Activated naive CD4-positive, alpha-beta T cell treated with Interleukin-2 at 50 U/mL for 16 hours (primary cell): ENCODE data around the gene RPS6KA4.

Source experiments
- DNase-seq: peaks from one replicate; pipeline ENCODE4 v3.0.0-alpha.2; 2020

The RPS6KA4 gene

GRCh38 chr11:64327993-64328392, 31.0 kb upstream of the RPS6KA4 start:
- DNase-seq: no peak

- DNase-seq: no peak
These were observed 28.1 kb upstream of the RPS6KA4 start for GRCh38 chr11:64330888-64331287.

- DNase-seq: peak; percentile 74
These were observed 27.2 kb upstream of the RPS6KA4 start for GRCh38 chr11:64331569-64332371.

DNA sequence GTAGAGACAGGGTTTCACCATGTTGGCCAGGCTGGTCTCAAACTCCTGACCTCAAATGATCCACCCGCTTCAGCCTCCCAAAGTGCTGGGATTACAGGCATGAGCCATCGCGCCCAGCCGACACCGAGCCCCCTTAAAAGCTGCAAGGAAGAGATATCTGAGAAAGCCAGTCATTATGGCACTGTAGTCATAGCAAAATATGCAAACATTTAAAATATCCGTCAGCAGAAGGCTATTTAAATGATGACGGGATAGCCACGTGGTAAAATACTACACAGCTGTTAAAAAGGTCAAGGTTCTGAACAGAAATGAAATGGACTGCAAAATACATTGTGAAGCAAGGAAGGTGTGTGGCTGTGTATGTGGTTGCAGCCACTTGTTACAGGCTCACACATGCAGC, 25.4 kb upstream of the RPS6KA4 start:
- no peak for DNase-seq

- DNase-seq: no peak
These were observed 23.9 kb upstream of the RPS6KA4 start for GRCh38 chr11:64334764-64335735.

DNA sequence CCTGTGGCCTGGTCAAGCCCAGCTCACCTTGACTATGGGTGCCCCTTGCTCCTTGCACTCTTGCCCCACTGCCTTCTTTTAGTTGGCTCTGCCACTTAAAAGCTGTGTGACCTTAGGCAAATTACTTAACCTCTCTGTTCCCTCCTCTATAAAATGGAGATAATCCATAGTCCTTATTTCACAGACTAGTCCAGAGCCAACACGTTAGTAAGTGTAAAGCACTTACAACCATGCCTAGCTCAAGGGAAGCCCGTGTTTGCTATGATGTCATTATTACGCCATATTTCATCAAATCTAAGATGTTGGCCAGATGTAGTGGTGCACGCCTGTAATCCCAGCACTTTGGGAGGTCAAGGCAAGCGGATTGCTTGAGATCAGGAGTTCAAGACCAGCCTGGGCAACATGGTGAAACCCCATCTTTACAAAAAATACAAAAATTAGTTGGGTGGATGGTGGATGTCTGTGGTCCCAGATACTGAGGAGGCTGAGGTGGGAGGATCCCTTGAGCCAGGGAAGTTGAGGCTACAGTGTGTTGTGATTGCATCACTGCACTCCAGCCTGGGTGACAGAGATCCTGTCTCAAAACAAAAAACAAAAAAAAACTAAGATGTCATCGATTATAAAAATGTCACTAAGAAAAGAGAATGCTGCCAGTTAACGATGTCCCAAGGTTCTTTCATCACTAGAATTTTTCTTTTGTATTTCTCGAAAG, 21.3 kb upstream of the RPS6KA4 start:
- no peak for DNase-seq

GRCh38 chr11:64338716-64339115, 20.2 kb upstream of the RPS6KA4 start:
- no peak for DNase-seq

GRCh38 chr11:64339286-64339685, 19.7 kb upstream of the RPS6KA4 start:
- DNase-seq: no peak

DNA sequence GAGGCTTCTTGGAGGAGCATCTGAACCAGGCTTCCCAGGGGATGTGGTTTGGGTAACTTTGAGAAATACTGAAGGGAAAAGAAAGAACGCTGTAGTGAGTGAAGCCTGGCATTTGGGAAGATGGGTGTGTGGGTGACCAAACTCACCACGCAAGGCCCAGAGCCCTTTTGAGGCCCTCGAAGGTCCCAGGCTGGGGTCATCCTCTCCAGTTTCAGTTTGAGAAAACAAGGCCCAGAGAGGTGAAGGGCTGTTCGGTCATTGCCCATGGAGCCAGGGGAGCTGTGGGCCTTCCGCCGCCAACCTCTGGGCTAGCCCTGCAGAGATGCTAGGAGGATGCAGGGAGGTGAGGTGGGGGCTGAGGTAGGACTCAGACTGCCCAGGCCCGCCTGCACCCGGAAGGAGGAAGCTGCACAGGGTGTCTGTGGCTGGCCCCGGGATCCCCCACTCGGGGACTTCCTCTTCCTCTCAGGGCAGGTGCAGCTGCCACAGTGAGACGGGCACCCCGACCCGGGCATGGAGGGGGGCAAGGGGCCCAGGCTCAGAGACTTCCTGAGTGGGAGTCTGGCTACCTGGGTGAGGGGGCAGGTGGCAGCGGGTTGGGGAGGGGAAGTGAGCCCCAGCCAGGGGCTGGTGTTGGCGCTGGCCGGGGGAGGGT, 19.1 kb upstream of the RPS6KA4 start, which contains the start of gene CCDC88B:
Gene CCDC88B, plus strand, starts transcription at position 451 of the 655 bp plus-strand sequence. Its CDS starts 63 bp downstream, at position 514.
- peak; percentile 84 for DNase-seq

DNA sequence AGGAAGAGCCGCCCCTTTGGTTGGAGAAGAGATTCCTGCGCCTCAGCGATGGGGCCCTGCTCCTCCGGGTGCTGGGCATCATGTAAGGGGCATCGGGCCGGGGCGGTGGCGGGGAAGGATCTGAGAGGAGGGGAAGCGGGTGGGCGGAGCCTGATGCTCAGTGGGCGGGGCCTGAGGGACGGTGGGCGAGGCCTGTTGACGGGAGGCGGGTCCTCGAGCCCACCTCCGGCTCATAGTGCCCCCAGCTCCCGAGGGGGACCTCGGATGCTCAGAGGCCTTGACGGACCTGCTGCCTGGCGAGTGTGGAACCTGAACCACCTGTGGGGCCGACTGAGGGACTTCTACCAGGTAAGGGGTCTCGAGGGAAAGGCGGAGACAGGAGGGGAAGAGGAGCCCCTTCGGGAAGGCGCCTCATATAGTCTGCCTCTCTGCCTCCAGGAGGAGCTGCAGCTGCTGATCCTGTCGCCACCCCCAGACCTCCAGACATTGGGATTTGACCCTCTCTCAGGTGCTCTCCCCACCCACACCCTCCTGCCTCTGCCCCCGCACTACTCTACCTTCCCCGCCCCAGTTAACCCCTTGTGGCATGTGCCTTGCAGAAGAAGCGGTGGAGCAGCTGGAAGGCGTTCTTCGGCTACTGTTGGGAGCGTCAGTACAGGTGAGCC, 18.2 kb upstream of the RPS6KA4 start:
- peak; percentile 76 for DNase-seq

- no peak for DNase-seq
These were observed 17.5 kb upstream of the RPS6KA4 start for GRCh38 chr11:64341429-64341828.

GRCh38 chr11:64341851-64342791, 16.8 kb upstream of the RPS6KA4 start:
- DNase-seq: peak; percentile 92

- no peak for DNase-seq
These were observed 15.9 kb upstream of the RPS6KA4 start for GRCh38 chr11:64342869-64343745.

- DNase-seq: no peak
These were observed 15.0 kb upstream of the RPS6KA4 start for GRCh38 chr11:64343767-64344559.

DNA sequence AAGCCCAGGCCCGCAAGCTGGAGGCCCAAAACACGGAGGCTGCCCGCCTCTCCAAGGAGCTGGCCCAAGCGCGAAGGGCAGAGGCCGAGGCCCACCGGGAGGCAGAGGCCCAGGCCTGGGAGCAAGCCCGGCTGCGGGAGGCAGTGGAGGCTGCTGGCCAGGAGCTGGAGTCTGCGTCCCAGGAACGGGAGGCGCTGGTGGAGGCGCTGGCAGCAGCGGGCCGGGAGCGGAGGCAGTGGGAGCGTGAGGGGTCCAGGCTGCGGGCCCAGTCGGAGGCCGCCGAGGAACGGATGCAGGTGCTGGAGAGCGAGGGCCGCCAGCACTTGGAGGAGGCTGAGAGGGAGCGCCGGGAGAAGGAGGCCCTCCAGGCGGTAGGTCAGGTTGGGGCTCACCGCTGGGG, 14.2 kb upstream of the RPS6KA4 start:
- no peak for DNase-seq

GRCh38 chr11:64347193-64347867, 11.6 kb upstream of the RPS6KA4 start:
- DNase-seq: no peak

GRCh38 chr11:64348383-64349024, 10.5 kb upstream of the RPS6KA4 start:
- no peak for DNase-seq

- no peak for DNase-seq
These were observed 10.0 kb upstream of the RPS6KA4 start for GRCh38 chr11:64349025-64349387.
